K562 (cell line): ENCODE data around the gene EPB41L4A. TPM values are rescaled to one million over a fixed set of nuclear protein-coding genes. Genes with fewer than 3 reads are reported as not detected.
A peak's percentile ranks its signal among the peaks of the same experiment; 100 is the strongest.

ENCODE experiments used
- ARID2 ChIP-seq: fragments of 450-650 bp; IDR thresholded peaks from 2 replicates; pipeline ENCODE4 v1.6.1; 2017; ENCODE audit warnings: antibody characterized with exemption, mild to moderate bottlenecking
- CHD1 ChIP-seq: fragments of 200-600 bp; sonication (generic); IDR thresholded peaks from one replicate; pipeline ENCODE4 v1.6.1; 2012; ENCODE audit warnings: mild to moderate bottlenecking, moderate library complexity, low read length, inconsistent platforms
- HLTF ChIP-seq: fragments of 450-650 bp; IDR thresholded peaks from 2 replicates; pipeline ENCODE4 v1.6.1; 2016
- HMG20B ChIP-seq: fragments of 250-450 bp; sonication (Bioruptor Pico); IDR thresholded peaks from 2 replicates; pipeline ENCODE4 v1.5.0; 2021; ENCODE audit warnings: mild to moderate bottlenecking
- HNRNPK ChIP-seq: fragments of 200-400 bp; formaldehyde crosslinking; IDR thresholded peaks from one replicate; pipeline ENCODE4 v1.6.1; 2018; ENCODE audit warnings: mild to moderate bottlenecking, low read depth, low read length; ENCODE audit not compliant: poor library complexity, severe bottlenecking
- HNRNPUL1 ChIP-seq: fragments of 200-400 bp; formaldehyde crosslinking; IDR thresholded peaks from 2 replicates; pipeline ENCODE4 v1.6.1; 2017; ENCODE audit warnings: low read length
- KLF13 ChIP-seq: fragments of 450-650 bp; IDR thresholded peaks from 2 replicates; pipeline ENCODE4 v1.6.1; 2016; ENCODE audit warnings: missing genetic modification characterization, low read depth, mild to moderate bottlenecking, missing compliant biosample characterization, moderate library complexity, borderline replicate concordance
- MAFF ChIP-seq: IDR thresholded peaks from 2 replicates; pipeline ENCODE4 v1.6.1; 2012; ENCODE audit warnings: low read length, improper control_type of control experiment
- NFE2L1 ChIP-seq: fragments of 450-650 bp; IDR thresholded peaks from 2 replicates; pipeline ENCODE4 v1.6.1; 2016; ENCODE audit warnings: missing genetic modification characterization, low read depth, mild to moderate bottlenecking, missing compliant biosample characterization, moderate library complexity, borderline replicate concordance
- PHTF2 ChIP-seq: fragments of 250-450 bp; sonication (Bioruptor Pico); IDR thresholded peaks from 2 replicates; pipeline ENCODE4 v1.5.0; 2021; ENCODE audit warnings: mild to moderate bottlenecking
- PURB ChIP-seq: sonication (generic); formaldehyde crosslinking; IDR thresholded peaks from 2 replicates; pipeline ENCODE4 v1.9.0; 2021; ENCODE audit warnings: low read depth, mild to moderate bottlenecking, missing genetic modification reagents
- TCF3 ChIP-seq: sonication (generic); formaldehyde crosslinking; IDR thresholded peaks from 2 replicates; pipeline ENCODE4 v1.4.0; 2020; ENCODE audit warnings: mild to moderate bottlenecking, missing genetic modification reagents
- polyA plus RNA-seq, 8 experiments: library from polyadenylated mRNA; depleted of rRNA in 4 of 8; stranded (reverse) in 5 of 8; unstranded in 3 of 8; fragments of >200 nt; fragmentation: Nextera tagmentation in 2 of 8; fragmentation: Illumina TruSeq in 1 of 8; extraction: Ambion mirVana in 2 of 8; extraction: Trizol in 1 of 8; gene quantifications; 2 replicates each; pipeline versions ENCODE4 v1.2.1 to v1.2.3, GENCODE V29; 2011 to 2014; ENCODE audit warnings: inconsistent platforms in 1 of 8, missing spikeins in 1 of 8
- total RNA-seq, 7 experiments: library from RNA; depleted of rRNA in 6 of 7; stranded (reverse); fragments of >200 nt in 6 of 7; fragmentation: Illumina TruSeq in 2 of 7; extraction: Trizol in 2 of 7; gene quantifications; 2 replicates each; pipeline versions ENCODE4 v1.2.1 to v1.2.3, GENCODE V29; 2011 to 2021; ENCODE audit warnings: low replicate concordance in 1 of 7
- TF ChIP-seq, protein P1 (sequence below): fragments of 250-450 bp; sonication (Bioruptor Pico); IDR thresholded peaks from 2 replicates; pipeline ENCODE4 v1.4.0; 2020; ENCODE audit warnings: mild to moderate bottlenecking, moderate library complexity, borderline replicate concordance
- TF ChIP-seq, protein P2 (sequence below): fragments of 250-450 bp; sonication (Bioruptor Pico); IDR thresholded peaks from 2 replicates; pipeline ENCODE4 v1.8.0; 2022; ENCODE audit warnings: inconsistent platforms
- TF ChIP-seq, protein P3 (sequence below): fragments of 450-650 bp; formaldehyde crosslinking; IDR thresholded peaks from 2 replicates; pipeline ENCODE4 v1.4.0; 2022; ENCODE audit warnings: missing genetic modification characterization
- TF ChIP-seq, protein P4 (sequence below): fragments of 250-450 bp; sonication (Bioruptor Pico); IDR thresholded peaks from 2 replicates; pipeline ENCODE4 v1.4.0; 2020; ENCODE audit warnings: mild to moderate bottlenecking, moderate library complexity

EPB41L4A gene
- total and polyA plus RNA-seq, 9 of the 15 experiments (the other 6 are each of a cell fraction or from before 2014, with no cell fraction given): 0.04 to 0.35 (median 0.12) TPM; not detected in 3

GRCh38 chr5:112208699-112209615 lies 210.1 kb downstream of the EPB41L4A start (continued):
- TF ChIP-seq, protein P1, sequence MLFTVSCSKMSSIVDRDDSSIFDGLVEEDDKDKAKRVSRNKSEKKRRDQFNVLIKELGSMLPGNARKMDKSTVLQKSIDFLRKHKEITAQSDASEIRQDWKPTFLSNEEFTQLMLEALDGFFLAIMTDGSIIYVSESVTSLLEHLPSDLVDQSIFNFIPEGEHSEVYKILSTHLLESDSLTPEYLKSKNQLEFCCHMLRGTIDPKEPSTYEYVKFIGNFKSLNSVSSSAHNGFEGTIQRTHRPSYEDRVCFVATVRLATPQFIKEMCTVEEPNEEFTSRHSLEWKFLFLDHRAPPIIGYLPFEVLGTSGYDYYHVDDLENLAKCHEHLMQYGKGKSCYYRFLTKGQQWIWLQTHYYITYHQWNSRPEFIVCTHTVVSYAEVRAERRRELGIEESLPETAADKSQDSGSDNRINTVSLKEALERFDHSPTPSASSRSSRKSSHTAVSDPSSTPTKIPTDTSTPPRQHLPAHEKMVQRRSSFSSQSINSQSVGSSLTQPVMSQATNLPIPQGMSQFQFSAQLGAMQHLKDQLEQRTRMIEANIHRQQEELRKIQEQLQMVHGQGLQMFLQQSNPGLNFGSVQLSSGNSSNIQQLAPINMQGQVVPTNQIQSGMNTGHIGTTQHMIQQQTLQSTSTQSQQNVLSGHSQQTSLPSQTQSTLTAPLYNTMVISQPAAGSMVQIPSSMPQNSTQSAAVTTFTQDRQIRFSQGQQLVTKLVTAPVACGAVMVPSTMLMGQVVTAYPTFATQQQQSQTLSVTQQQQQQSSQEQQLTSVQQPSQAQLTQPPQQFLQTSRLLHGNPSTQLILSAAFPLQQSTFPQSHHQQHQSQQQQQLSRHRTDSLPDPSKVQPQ (CRISPR knock-in tag): no peak
- no peak for TF ChIP-seq CHD1
- no peak for TF ChIP-seq PURB (CRISPR knock-in tag)
- TF ChIP-seq, protein P2, sequence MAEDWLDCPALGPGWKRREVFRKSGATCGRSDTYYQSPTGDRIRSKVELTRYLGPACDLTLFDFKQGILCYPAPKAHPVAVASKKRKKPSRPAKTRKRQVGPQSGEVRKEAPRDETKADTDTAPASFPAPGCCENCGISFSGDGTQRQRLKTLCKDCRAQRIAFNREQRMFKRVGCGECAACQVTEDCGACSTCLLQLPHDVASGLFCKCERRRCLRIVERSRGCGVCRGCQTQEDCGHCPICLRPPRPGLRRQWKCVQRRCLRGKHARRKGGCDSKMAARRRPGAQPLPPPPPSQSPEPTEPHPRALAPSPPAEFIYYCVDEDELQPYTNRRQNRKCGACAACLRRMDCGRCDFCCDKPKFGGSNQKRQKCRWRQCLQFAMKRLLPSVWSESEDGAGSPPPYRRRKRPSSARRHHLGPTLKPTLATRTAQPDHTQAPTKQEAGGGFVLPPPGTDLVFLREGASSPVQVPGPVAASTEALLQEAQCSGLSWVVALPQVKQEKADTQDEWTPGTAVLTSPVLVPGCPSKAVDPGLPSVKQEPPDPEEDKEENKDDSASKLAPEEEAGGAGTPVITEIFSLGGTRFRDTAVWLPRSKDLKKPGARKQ (CRISPR knock-in tag): no peak
- no peak for TF ChIP-seq HLTF
- TF ChIP-seq TCF3 (CRISPR knock-in tag): peak; percentile 86
- TF ChIP-seq HNRNPUL1: no peak
- no peak for TF ChIP-seq HNRNPK
- TF ChIP-seq NFE2L1: peak; percentile 48; the same call in 1 of the 2 replicates
- TF ChIP-seq KLF13 (tag): no peak
- TF ChIP-seq PHTF2 (CRISPR knock-in tag): no peak
- TF ChIP-seq ARID2: no peak
- TF ChIP-seq, protein P3, sequence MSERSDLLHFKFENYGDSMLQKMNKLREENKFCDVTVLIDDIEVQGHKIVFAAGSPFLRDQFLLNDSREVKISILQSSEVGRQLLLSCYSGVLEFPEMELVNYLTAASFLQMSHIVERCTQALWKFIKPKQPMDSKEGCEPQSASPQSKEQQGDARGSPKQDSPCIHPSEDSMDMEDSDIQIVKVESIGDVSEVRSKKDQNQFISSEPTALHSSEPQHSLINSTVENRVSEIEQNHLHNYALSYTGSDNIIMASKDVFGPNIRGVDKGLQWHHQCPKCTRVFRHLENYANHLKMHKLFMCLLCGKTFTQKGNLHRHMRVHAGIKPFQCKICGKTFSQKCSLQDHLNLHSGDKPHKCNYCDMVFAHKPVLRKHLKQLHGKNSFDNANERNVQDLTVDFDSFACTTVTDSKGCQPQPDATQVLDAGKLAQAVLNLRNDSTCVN: no peak
- TF ChIP-seq, protein P4, sequence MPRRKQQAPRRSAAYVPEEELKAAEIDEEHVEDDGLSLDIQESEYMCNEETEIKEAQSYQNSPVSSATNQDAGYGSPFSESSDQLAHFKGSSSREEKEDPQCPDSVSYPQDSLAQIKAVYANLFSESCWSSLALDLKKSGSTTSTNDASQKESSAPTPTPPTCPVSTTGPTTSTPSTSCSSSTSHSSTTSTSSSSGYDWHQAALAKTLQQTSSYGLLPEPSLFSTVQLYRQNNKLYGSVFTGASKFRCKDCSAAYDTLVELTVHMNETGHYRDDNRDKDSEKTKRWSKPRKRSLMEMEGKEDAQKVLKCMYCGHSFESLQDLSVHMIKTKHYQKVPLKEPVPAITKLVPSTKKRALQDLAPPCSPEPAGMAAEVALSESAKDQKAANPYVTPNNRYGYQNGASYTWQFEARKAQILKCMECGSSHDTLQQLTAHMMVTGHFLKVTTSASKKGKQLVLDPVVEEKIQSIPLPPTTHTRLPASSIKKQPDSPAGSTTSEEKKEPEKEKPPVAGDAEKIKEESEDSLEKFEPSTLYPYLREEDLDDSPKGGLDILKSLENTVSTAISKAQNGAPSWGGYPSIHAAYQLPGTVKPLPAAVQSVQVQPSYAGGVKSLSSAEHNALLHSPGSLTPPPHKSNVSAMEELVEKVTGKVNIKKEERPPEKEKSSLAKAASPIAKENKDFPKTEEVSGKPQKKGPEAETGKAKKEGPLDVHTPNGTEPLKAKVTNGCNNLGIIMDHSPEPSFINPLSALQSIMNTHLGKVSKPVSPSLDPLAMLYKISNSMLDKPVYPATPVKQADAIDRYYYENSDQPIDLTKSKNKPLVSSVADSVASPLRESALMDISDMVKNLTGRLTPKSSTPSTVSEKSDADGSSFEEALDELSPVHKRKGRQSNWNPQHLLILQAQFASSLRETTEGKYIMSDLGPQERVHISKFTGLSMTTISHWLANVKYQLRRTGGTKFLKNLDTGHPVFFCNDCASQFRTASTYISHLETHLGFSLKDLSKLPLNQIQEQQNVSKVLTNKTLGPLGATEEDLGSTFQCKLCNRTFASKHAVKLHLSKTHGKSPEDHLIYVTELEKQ (CRISPR knock-in tag): no peak
- peak; percentile 71; the same call in 1 of the 2 replicates for TF ChIP-seq MAFF
- no peak for TF ChIP-seq HMG20B (CRISPR knock-in tag)
